SKM-1 (cell line): ENCODE measurements around the gene RUVBL2.
"Not testable (repeated sequence)": the region's sequence is repeated elsewhere in the genome, so short reads cannot be mapped to it uniquely, and the experiment has no call there.

Source experiments
- DNase-seq: peaks from one replicate; lab custom pipeline; 2025; ENCODE audit not compliant: unreplicated experiment; lab: John Stamatoyannopoulos, UW

The RUVBL2 gene

GRCh38 chr19:49042177-49042576, 48.5 kb downstream of the RUVBL2 start:
- DNase-seq, result no peak

- not testable (repeated sequence) for DNase-seq
These were observed 49.0 kb downstream of the RUVBL2 start for GRCh38 chr19:49042666-49043065.

- DNase-seq, result not testable (repeated sequence)
These were observed 49.9 kb downstream of the RUVBL2 start, which contains the start of gene CGB5 for GRCh38 chr19:49043548-49043947. Gene CGB5, plus strand, starts transcription at chr19:49043848. Its CDS starts 362 bp downstream, at chr19:49044210.

- DNase-seq, result not testable (repeated sequence)
These were observed 55.3 kb downstream of the RUVBL2 start, which contains the start of gene CGB8 for GRCh38 chr19:49049011-49049410. Gene CGB8, minus strand, starts transcription at chr19:49049111. Its CDS starts 372 bp downstream, at chr19:49048739.

GRCh38 chr19:49049834-49050233, 56.1 kb downstream of the RUVBL2 start:
- DNase-seq, result not testable (repeated sequence)

GRCh38 chr19:49050376-49051033, 56.8 kb downstream of the RUVBL2 start:
- DNase-seq, result not testable (repeated sequence)

GRCh38 chr19:49056101-49056901, 62.6 kb downstream of the RUVBL2 start:
- no peak for DNase-seq

GRCh38 chr19:49056902-49057596, 63.4 kb downstream of the RUVBL2 start:
- not testable (repeated sequence) for DNase-seq

- DNase-seq, result no peak
These were observed 64.0 kb downstream of the RUVBL2 start, which contains the start of gene CGB7 for GRCh38 chr19:49057636-49058234. Gene CGB7, minus strand, starts transcription at chr19:49057749. Its CDS starts 2,374 bp downstream, at chr19:49055375.

- DNase-seq, result no peak
These were observed 64.9 kb downstream of the RUVBL2 start for GRCh38 chr19:49058562-49058961.

- DNase-seq, result no peak
These were observed 65.4 kb downstream of the RUVBL2 start for GRCh38 chr19:49059053-49059452.

- no peak for DNase-seq
These were observed 67.3 kb downstream of the RUVBL2 start for GRCh38 chr19:49061000-49061399.

- DNase-seq, result no peak
These were observed 67.8 kb downstream of the RUVBL2 start for GRCh38 chr19:49061445-49061844.

GRCh38 chr19:49064029-49064629, 70.4 kb downstream of the RUVBL2 start:
- DNase-seq, result no peak

GRCh38 chr19:49064768-49065611, 71.3 kb downstream of the RUVBL2 start, which contains the start of gene NTF4:
Gene NTF4, minus strand, starts transcription at chr19:49064818. Its CDS starts 2,821 bp downstream, at chr19:49061997.
- no peak for DNase-seq
